Activated naive CD4-positive, alpha-beta T cell treated with Interleukin-2 at 50 U/mL for 16 hours (primary cell): ENCODE data around the gene FAM241A.

Experiments
- DNase-seq: peaks from one replicate; pipeline ENCODE4 v3.0.0-alpha.2; 2020

The FAM241A gene

GRCh38 chr4:112222219-112222955, 77.1 kb downstream of the FAM241A start:
- no peak for DNase-seq

GRCh38 chr4:112225157-112225556, 79.9 kb downstream of the FAM241A start:
- DNase-seq: no peak

- DNase-seq: peak; percentile 98
Measured at GRCh38 chr4:112230879-112231778, 85.9 kb downstream of the FAM241A start.

- peak; percentile 83 for DNase-seq
Measured at GRCh38 chr4:112231779-112232713, 86.8 kb downstream of the FAM241A start, which contains the start of gene AP1AR. AP1AR (plus strand) TSS chr4:112231787; CDS start chr4:112232092, 305 bp downstream.

DNA sequence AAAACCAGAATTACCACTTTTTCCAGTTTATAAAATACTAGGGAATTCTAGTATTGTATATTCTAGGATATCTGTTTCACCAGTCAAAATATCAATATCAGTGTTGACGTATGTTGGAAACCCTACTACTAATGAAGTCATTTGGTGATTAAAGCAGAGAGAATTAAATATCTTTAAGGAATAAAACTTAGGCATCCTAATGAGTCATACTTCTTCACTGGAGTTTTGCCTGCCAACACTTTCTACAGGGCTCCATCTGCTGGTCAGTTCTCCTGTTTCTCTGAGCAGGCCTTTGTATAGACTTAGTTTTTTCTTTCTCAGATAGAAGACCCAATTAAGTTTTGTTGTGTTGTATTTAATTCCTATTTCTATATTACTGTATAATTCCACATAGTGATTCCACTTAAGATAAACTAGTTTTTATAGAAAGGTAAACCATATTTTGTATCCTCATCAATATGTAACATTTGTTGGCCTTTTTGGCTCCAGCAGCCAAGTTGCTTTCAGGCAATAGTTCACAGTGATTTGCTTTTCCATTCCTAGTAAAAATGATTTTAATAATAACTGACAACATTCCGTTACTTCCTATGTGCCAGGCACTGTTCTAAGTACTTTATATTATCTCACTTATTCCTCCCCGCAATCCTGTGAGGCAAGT, 89.8 kb downstream of the FAM241A start:
- DNase-seq: peak; percentile 41

- DNase-seq: no peak
Measured at GRCh38 chr4:112236040-112236439, 90.8 kb downstream of the FAM241A start.

- no peak for DNase-seq
Measured at GRCh38 chr4:112238833-112239232, 93.6 kb downstream of the FAM241A start.
